Non-pigmented ciliary epithelial cell (primary cell): ENCODE measurements around the gene IKZF3.
"Not testable (repeated sequence)": the region's sequence is repeated elsewhere in the genome, so short reads cannot be mapped to it uniquely, and the experiment has no call there.

Experiments
- DNase-seq: peaks from one replicate; pipeline ENCODE4 v3.0.0-alpha.2; 2010; ENCODE audit warnings: low read depth

The IKZF3 gene

DNA sequence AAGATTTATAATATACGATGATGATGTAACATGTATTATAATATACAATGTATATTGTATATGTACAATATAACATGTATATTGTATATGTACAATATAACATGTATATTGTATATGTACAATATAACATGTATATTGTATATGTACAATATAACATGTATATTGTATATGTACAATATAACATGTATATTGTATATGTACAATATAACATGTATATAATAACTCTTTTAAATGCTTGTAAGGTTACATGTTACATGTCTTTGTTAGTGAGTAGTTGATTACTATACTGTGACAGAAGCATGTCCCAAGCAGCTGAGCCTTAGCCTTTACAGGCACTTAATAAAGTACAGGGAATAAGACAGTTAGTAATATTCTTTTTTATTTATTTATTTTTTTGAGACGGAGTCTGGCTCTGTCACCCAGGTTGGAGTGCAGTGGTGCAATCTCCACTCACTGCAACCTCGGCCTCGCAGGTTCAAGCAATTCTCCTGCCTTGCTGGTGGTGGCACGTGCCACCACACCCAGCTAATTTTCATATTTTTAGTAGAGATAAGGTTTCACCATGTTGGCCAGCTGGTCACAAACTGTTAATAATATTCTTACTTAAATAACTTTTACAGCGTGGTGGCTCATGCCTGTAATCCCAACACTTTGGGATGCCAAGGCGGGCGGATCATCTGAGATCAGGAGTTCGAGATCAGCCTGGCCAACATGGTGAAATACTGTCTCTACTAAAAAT, 8.0 kb downstream of the IKZF3 start:
- not testable (repeated sequence) for DNase-seq

DNA sequence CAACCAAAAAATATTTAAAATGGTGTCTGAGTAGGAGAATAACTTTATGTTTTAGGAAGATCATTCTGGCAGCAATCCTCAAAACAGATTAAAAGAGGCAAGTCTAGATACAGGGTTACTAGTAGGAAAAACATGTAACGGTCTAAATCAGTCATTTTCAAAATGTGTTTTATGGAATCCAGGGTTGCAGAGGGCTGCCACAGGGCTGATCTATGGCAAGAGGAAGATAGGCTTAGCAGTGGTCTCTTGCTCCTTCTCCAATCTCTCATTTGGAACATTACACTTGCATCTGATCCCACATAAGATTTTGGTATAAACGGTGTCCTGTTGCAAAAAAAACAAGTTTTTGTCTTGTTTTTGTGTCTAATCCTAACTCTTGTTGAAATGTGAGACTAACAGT, 9.2 kb downstream of the IKZF3 start:
- no peak for DNase-seq

DNA sequence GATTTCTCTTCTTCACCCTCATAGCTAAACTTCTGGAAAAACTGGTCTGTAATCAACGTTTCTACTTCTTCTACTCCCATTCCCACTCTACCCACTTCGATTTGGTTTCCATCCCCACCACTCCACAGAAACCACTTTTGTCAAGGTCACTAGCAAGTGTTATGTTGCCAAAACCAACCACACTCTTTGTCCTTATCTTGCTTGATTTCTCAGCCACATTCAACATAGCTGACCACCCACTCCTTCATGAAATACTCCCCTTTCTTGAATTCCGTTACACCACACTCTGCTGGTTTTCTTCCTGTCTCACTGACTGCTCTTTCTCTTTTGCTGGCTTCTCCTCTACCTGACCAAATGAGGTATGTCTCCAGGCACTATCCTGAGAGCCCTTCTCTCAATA, 11.9 kb downstream of the IKZF3 start:
- DNase-seq = no peak

DNA sequence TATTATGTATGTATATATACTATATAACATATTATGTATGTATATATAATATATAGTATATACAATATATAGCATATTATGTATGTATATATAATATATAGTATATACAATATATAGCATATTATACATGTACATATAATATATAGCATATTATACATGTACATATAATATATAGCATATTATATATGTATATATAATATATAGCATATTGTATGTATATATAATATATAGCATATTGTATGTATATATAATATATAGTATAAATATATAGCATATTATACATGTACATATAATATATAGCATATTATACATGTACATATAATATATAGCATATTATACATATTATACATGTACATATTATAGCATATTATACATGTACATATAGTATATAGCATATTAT, 13.9 kb downstream of the IKZF3 start:
- DNase-seq = not testable (repeated sequence)

DNA sequence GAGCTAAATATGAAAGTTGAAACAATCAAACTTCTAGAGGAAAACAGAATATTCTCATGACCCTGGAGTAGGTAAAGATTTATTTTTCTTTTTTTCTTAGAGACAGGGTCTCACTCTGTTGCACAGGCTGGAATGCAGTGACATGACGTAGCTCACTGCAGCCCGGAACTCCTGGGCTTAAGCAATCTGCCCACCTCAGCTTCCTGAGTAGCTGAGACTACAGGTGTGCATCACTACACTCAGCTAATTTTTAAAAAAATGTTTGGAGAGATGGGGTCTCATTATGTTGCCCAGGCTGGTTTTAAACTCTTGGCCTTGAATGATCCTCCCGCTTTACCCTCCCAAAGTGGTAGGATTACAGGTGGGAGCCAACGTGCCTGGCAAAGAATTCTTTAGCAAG, 15.5 kb downstream of the IKZF3 start:
- no peak for DNase-seq

DNA sequence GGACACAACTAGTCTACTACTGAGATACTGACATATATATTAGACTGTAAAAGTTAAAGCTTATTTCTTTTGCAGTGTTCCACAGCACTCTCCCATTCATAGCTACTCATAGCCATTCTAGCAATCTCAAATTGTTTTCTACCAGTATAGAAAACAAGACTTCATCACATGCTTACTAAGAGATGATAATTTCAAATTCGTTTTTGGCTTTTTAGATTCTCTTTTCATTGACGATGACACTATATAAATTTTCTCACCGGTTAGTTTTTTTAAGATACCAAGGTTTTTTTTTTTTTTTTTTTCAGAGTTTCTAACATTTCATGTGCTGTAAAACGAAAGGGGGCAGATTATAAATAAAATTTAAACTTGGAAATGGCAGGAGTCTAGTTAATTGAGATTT, 17.9 kb downstream of the IKZF3 start:
- no peak for DNase-seq

DNA sequence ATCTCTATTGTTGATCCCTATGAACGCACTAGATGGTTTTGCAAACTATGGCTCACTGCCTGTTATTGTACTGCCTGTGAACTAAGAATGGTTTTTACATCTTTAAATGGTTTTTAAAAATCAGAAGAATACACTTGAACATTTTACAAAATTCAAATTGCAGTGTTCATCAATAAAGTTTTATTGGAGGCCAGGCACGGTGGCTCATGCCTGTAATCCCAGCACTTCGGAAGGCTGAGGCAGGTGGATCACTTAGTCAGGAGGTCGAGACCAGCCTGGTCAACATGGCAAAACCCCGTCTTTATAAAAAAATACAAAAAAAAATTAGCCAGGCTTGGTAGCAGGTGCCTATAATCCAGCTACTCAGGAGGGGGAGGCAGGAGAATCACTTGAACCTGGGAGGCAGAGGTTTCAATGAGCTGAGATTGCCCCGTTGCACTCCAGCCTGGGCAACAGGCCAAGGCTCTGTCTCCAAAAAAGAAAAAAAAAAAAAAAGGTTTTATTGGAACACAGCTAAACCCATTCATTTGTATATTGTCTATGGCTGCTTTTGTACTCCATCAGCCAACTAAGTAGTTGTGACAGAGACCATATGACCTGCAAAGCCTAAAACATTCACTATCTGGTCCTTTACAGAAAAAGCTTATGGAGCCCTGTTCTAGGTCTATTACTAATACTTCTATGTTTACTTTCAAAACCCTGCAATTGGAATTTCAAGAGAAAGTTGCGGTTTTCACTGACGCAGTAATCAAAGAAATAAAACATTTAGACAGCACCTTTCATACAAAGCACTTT, 18.9 kb downstream of the IKZF3 start:
- DNase-seq = no peak

DNA sequence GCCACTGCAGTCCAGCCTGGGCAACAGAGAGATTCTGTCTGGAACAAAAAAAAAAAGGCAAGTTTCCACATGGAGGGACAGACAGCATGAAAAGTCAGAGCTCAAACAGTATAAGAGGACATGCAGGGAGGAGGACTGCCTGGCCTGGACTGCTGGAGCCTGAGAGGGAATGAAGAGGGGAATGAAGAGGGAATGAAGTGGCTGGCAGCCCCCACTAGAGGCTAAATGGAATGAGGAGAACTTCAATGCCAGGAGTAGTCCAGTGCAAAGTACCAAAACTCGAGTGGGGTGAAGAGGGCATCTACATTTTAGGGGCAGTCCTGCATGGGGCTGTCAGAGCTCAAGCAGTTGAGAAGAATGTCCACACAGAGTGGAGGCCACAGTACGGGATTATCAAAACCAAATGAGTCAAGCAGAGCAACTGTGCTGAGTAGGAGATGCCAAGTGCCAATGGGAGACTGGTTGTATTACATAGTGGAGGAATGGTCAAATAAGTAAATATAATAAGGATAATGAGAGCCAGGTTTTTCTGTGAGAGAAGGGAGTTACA, 22.9 kb downstream of the IKZF3 start:
- no peak for DNase-seq

DNA sequence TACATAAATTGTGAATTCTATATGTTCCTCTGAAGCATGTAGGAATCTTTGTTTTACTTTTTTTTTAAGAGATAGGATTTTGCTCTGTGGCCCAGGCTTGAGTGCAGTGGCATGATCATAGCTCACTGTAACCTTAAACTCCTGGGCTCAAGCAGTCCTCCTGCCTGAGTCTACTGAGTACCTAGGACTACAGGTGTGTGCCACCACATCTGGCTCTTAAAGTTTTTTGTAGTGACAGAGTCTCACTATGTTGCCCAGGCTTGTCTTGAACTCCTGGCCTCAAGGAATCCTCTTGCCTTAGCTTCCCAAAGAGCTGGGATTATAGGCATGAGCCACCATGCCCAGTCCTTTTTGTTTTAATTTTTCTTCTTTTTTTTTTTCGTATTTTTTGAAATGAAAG, 25.3 kb downstream of the IKZF3 start:
- DNase-seq = no peak

DNA sequence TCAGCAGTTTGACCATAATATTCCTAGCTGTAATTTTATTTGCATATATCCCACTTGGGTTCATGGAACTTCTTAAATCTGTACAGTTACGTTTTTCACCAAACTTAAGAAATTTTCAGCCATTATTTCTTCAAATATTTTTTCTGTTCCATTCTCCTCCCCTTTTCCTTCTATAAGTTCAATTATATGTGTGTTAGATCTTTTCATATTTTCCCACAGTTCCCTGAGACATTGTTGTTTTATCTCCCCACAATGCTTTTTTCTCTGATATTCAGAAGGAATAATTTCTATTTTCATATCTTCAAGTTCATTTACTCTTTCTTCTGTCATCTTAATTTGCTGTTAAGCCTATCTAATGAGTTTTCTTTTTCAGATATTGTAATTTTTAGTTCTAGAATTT, 26.1 kb downstream of the IKZF3 start:
- no peak for DNase-seq

DNA sequence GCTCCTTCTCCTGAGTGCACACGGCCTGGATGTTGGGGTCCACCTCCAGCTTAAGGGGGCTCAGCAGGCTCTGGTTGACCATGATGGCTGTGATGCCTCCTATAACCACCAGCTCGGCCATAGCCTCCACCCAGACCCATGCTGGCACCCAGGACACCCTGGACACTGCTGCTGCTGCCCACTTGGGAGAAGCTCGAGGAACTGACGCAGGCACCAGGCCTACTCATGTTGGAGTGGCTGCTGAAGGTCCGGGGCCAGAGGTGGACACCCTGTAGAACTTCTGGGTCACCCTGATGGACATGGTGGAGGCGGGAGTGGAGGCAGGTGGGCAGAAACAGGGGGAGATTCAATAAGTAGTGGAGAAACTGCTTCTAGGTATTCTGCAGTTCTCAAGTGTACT, 28.0 kb downstream of the IKZF3 start:
- DNase-seq = no peak

DNA sequence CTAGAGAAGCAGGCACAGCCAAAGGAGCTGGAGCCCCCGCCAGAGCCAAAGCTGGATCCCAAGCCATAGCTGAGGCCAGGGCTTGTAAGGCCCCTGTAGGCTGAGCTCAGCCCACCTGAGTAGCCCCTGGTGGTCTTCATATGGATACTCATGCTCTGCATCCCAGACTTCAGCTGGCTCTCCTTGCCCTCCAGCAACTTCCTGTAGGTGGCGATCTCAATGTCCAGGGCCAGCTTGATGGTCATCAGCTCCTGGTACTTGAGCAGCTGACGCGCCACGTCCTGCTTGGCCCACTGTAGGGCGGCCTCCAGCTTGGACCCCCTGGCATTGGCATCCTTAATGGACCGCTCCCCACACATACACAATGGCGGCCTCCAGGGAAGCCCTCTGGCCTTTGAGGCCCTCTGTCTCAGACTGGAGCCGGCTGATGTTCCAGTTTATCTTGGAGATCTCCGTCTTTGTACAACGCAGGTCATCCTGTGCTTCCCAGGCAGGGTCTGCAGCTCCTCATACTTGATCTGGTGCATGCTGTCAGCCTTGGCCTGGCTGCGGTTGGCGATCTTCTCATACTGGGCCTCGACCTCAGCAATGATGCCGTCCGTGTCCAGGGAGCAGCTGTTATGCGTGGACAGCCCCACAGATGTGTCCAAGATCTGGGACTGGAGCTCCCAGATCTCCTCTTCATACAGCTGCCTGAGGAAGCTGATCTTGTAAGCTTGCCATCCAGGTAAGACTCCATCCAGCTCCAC, 28.9 kb downstream of the IKZF3 start:
- DNase-seq = no peak

DNA sequence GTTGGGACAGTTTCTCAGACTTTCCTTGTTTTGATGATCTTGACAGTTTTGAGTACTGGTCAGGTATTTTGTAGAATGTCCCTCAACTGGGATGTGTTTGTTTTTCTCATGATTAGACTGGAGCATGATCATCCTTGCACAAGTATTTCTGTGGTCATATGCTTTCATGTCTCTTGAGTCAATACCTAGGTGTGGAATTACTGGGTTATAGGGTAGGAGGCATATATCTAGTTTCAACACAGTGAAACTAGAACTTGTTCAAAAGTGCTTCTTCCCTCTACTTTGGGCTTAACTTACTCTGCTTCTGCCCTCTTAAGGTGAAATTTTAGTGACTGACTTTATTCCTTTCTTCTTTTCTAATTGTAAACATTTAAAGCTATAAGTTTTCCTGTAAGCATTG, 30.1 kb downstream of the IKZF3 start:
- DNase-seq = no peak

DNA sequence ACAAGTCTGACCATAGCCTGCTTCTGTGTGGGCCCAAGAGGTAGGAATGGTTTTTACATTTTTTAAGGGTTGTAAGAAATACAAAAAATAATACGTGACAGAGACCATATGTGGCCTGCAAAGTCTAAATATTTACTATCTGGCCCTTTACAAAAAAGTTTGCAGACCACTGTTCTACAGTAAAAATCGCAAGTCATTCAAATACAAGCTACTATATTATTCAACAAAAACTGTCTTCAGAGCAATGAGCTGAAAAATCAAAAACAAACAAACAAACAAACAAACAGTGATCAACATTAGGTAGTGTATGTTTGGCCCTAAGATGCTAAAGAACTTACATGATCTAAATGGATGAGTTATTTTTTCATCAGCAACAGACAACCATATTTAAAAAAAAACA, 32.5 kb downstream of the IKZF3 start:
- DNase-seq = no peak

DNA sequence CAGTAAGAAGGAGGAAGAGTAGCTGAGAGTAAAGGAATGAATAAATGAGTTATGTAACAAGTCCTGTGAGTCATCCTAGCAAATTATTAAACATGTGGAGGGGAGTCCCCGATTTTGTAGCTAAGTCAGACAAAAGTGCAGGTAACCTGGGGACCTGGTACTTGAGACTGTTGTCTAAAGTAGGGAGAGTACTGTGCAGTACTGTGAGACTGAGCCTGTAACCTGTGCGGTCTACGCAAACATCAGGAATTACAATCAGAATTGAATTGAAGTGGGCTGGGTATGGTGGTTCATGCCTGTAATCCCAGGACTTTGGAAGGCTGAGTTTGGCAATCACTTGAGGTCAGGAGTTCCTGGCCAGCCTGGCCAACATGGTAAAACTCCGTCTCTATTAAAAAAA, 35.7 kb downstream of the IKZF3 start:
- DNase-seq = no peak

DNA sequence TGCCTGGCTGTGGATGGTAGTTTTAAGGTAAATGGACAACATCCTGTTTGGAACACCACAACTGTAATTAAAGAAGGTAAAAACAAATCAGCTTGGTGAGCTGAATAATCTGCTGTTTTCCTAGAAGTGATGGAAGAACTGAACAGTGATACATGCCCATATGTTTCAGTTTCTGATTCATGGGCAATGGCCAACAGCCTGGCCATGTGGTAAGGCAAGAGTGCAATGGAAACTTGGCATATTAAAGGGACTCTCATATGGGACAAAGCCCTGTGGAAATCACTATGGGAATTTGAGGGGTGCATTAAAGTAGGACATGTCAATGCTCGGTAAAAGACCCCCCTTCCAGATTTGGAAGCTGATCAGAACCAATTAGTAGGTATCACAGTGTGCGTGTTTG, 37.8 kb downstream of the IKZF3 start:
- no peak for DNase-seq

DNA sequence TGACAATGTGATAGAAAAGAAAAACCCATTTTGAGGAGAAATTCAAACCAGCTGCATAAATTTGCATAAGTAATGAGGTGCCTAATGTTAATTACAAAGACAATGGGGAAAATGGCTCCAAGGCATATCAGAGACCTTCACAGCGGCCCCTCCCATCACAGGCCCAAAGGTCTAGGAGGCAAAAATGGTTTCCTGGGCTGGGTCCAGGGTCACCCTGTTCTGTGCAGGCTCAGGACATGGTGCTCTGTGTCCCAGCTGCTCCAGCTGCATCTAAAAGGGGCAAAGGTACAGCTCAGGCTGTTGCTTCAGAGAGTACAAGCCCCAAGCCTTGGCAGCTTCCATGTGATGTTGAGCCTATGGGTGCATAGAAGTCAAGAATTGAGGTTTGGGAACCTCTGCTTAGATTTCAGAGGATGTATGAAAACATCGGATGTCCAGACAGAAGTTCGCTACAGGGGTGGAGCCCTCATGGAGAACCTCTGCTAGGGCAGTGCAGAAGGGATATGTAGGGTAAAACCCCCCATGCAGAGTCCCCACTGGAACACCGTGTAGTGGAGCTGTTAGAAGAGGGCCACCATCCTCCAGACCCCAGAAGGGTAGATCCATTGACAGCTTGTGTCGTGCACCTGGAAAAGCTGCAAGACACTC, 40.6 kb downstream of the IKZF3 start:
- DNase-seq = no peak

DNA sequence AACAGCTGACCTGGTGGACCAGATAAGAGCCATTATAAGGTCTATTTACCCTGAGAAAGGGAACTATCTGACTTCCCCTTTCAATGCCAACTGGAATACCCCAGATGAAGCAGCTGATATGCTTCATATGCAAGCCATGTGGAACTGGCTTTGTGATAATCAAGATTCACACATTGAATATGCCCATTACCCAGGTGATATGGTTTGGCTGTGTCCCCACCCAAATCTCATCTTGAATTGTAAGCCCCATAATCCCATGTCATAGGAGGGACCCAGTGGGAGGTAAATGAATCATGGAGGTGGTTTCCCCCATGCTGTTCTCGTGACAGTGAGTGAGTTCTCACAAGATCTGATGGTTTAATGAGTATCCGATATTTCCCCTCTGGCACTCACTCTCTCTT, 42.1 kb downstream of the IKZF3 start:
- no peak for DNase-seq

DNA sequence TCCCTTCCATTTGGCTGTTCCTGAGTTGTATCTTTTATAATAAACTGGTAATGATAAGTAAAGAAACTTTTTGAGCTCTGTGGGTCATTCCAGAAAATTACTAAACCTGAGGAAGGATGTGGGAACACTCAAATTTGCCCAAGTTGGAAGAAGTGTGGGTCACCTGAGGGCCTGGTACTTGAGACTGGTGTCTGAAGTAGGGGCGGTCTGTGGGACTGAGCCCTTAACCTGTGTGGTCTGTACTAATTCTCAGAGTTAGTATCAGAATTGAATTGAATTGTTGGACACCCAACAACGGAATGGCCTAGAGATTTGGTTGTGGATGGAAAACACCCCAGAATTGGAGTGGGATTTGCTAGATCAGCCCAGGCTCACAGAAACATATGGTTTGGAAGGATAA, 43.1 kb downstream of the IKZF3 start:
- no peak for DNase-seq

DNA sequence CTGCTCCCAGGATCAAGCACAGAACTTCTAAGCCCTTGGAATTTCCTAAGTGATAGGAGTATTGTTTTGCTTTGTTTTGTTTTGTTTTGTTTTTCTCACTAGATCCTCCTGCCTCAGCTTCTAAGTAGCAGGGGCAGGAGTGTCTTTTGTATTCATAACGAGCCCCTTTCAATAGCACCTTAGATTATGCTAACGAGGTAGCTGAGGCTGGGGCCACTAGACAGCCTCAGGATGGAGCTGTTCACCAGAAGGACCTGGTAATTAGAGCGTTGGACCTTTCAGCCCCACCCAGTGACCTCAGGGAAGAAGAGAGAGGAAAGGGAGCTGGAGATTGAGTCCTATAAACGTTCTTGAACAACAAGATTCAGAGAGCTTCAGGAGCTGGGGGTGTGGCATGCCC, 43.6 kb downstream of the IKZF3 start:
- DNase-seq = no peak

DNA sequence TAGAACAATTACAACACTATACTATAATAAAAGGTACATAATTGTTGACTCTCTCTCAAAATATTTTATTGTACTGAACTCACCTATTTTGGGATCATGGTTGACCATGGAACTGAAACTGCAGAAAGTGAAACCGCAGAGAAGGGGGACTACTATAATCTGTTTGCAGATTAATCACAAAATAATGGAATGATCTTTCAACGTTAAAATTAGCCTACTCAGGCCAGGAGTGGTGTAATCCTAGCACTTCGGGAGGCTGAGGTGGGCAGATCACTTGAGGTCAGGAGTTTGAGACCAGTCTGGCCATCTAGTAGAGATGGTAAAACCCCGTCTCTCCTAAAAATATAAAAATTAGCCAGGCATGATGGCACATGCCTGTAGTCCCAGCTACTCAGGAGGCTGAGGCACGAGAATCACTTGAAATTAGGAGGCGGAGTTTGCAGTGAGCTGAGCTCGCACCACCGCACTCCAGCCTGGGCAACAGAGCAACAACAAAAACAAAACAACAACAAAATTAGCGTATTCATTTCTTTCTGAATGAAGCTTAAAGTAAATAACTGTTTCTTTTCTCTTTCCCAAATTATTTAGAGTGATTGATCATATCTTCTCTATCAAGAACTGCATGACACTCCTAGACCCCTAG, 45.6 kb downstream of the IKZF3 start:
- no peak for DNase-seq

DNA sequence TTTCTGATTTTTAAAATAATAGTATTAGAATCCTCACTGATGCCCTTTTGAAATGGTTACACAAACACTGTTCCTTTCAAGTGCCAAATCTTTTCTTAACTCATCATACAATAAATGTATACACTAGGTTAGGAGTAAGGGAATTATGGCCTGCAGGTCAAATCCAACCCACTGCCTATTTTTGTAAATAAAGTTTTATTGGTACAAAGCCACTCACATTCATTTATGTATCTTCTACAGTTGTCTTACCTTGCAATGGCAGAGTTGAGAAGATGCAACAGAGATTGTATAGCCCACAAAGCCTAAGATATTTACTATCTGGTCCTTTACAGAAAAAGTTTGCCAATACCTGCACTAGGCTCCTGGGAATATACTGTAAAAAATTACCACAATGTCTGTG, 47.8 kb downstream of the IKZF3 start:
- DNase-seq = no peak
